Neural crest cell (in vitro differentiated cells): ENCODE results near the gene HERC4. TPM values are rescaled to one million over a fixed set of nuclear protein-coding genes. Genes with fewer than 3 reads are reported as not detected.
A peak's percentile ranks its signal among the peaks of the same experiment; 100 is the strongest.

Experiments
- DNase-seq: peaks from one replicate; pipeline ENCODE4 v3.0.0; 2021; ENCODE audit warnings: low read depth, mixed read lengths, low spot score
- H3K27ac Mint-ChIP-seq: one replicate; pipeline ENCODE4 v1.8.0; 2021; ENCODE audit warnings: mild to moderate bottlenecking, mixed read lengths; ENCODE audit not compliant: unreplicated experiment
- H3K27me3 Mint-ChIP-seq: 2 replicates; pipeline ENCODE4 v1.8.0; 2021; ENCODE audit warnings: low read depth, mild to moderate bottlenecking, mixed read lengths
- H3K36me3 Mint-ChIP-seq: 2 replicates; pipeline ENCODE4 v1.8.0; 2021; ENCODE audit warnings: low read depth, mild to moderate bottlenecking, mixed read lengths
- H3K4me1 Mint-ChIP-seq: 2 replicates; pipeline ENCODE4 v1.8.0; 2021; ENCODE audit warnings: mixed read lengths
- H3K4me3 Mint-ChIP-seq: one replicate; pipeline ENCODE4 v1.8.0; 2021; ENCODE audit warnings: mild to moderate bottlenecking, mixed read lengths
- H3K9me3 Mint-ChIP-seq: 2 replicates; pipeline ENCODE4 v1.8.0; 2021; ENCODE audit warnings: mixed read lengths
- CTCF ChIP-seq: fragments of 200-600 bp; sonication (generic); conservative IDR thresholded peaks from 2 replicates; pipeline ENCODE4 v1.5.0; 2021; ENCODE audit warnings: antibody characterized with exemption, mild to moderate bottlenecking
- total RNA-seq: library from RNA; stranded (reverse); gene quantifications from 2 replicates; pipeline ENCODE4 v1.2.1, GENCODE V29; 2021

Gene HERC4
- total RNA-seq, 1 donor from 2014 or later = 42.4 TPM

- Mint-ChIP-seq H3K27me3 (no peaks in the 10 kb centered on the region), H3K4me3 (no peak overlapping the region), H3K27ac (no peak overlapping the region), H3K9me3 (peaks cover 3% of the 10 kb centered on the region), H3K36me3 (peaks cover 9% of the 10 kb centered on the region), H3K4me1 (peaks cover 31% of the 10 kb centered on the region)
- no peak for DNase-seq
- no peak for TF ChIP-seq CTCF
These were observed 27.3 kb downstream of the HERC4 start for GRCh38 chr10:68047554-68048327.

- H3K9me3 Mint-ChIP-seq = peaks cover 3% of the 10 kb centered on the region
- H3K4me3 Mint-ChIP-seq = no peak overlapping the region
- no peak for TF ChIP-seq CTCF
- peaks cover 26% of the 10 kb centered on the region for H3K4me1 Mint-ChIP-seq
- H3K27ac Mint-ChIP-seq = no peak overlapping the region
- no peak for DNase-seq
- no peaks in the 10 kb centered on the region for H3K27me3 Mint-ChIP-seq
- peaks cover 9% of the 10 kb centered on the region for H3K36me3 Mint-ChIP-seq
These were observed 28.0 kb downstream of the HERC4 start for GRCh38 chr10:68047122-68047521.

GRCh38 chr10:68046642-68047041 lies 28.4 kb downstream of the HERC4 start:
- H3K27ac Mint-ChIP-seq = peak overlapping the region; percentile 37
- peaks cover 26% of the 10 kb centered on the region for H3K4me1 Mint-ChIP-seq
- peaks cover 3% of the 10 kb centered on the region for H3K9me3 Mint-ChIP-seq
- no peak overlapping the region for H3K4me3 Mint-ChIP-seq
- no peaks in the 10 kb centered on the region for H3K27me3 Mint-ChIP-seq
- H3K36me3 Mint-ChIP-seq = peaks cover 9% of the 10 kb centered on the region
- no peak for DNase-seq
- no peak for TF ChIP-seq CTCF

- H3K27me3 Mint-ChIP-seq = no peaks in the 10 kb centered on the region
- no peak overlapping the region for H3K27ac Mint-ChIP-seq
- H3K4me1 Mint-ChIP-seq = peaks cover 14% of the 10 kb centered on the region
- TF ChIP-seq CTCF = no peak
- no peak for DNase-seq
- peaks cover 3% of the 10 kb centered on the region for H3K9me3 Mint-ChIP-seq
- peaks cover 6% of the 10 kb centered on the region for H3K36me3 Mint-ChIP-seq
- no peak overlapping the region for H3K4me3 Mint-ChIP-seq
These were observed 32.1 kb downstream of the HERC4 start for GRCh38 chr10:68043030-68043429.

- Mint-ChIP-seq H3K27me3 (no peaks in the 10 kb centered on the region), H3K9me3 (no peaks in the 10 kb centered on the region), H3K4me3 (no peak overlapping the region), H3K36me3 (peaks cover 12% of the 10 kb centered on the region), H3K27ac (no peak overlapping the region), H3K4me1 (no peaks in the 10 kb centered on the region)
- DNase-seq = no peak
- TF ChIP-seq CTCF = no peak
These were observed 43.0 kb downstream of the HERC4 start for GRCh38 chr10:68032113-68032512.
